Ovary (tissue), 3 donors: Measurements from ENCODE around the gene RHBDL2.

Experiments used
- CTCF ChIP-seq, 3 donors: fragments of 450-650 bp in 2 of 3; fragments of 200-600 bp in 1 of 3; IDR thresholded peaks; one replicate each; pipeline versions ENCODE4 v1.5.1 to v1.8.0; 2016 to 2022; ENCODE audit warnings: antibody characterized with exemption in 3 of 3, mild to moderate bottlenecking in 1 of 3
- EP300 ChIP-seq: sonication (generic); formaldehyde crosslinking; IDR thresholded peaks from one replicate; pipeline ENCODE4 v1.6.1; 2017; ENCODE audit warnings: antibody characterized with exemption
- donor health status: DM: no; HTN: no; CAD: no.

GRCh38 chr1:38962560-38962959 is 20.9 kb upstream of the RHBDL2 start:
- TF ChIP-seq CTCF (IDR thresholded peaks at IDR 0.05): no peak
- TF ChIP-seq EP300: no peak
